Globus pallidus (tissue), 1 donor: ENCODE data around the gene HNRNPL.

Experiments
- DNase-seq: peaks from one replicate; pipeline ENCODE4 v3.0.0-alpha.2; 2015; ENCODE audit warnings: low spot score

HNRNPL gene

GRCh38 chr19:38845374-38846024, 4.3 kb downstream of the HNRNPL start:
- DNase-seq = no peak

- no peak for DNase-seq
These were observed 5.6 kb downstream of the HNRNPL start for GRCh38 chr19:38844093-38844686.

GRCh38 chr19:38843175-38843758, 6.5 kb downstream of the HNRNPL start:
- DNase-seq = no peak

GRCh38 chr19:38842439-38843174, 7.2 kb downstream of the HNRNPL start:
- DNase-seq = no peak

GRCh38 chr19:38841787-38842438, 7.9 kb downstream of the HNRNPL start:
- no peak for DNase-seq

GRCh38 chr19:38841180-38841766, 8.5 kb downstream of the HNRNPL start:
- DNase-seq = no peak

GRCh38 chr19:38840583-38840968, 9.2 kb downstream of the HNRNPL start:
- no peak for DNase-seq

GRCh38 chr19:38839816-38840582, 9.8 kb downstream of the HNRNPL start:
- no peak for DNase-seq

GRCh38 chr19:38838986-38839761, 10.6 kb downstream of the HNRNPL start:
- DNase-seq = no peak

- no peak for DNase-seq
These were observed 11.4 kb downstream of the HNRNPL start for GRCh38 chr19:38838208-38838985.

GRCh38 chr19:38837656-38838121, 12.1 kb downstream of the HNRNPL start:
- DNase-seq = no peak

GRCh38 chr19:38836983-38837626, 12.7 kb downstream of the HNRNPL start:
- no peak for DNase-seq

- DNase-seq = no peak
These were observed 13.4 kb downstream of the HNRNPL start for GRCh38 chr19:38836159-38836982.

- DNase-seq = no peak
These were observed 15.2 kb downstream of the HNRNPL start for GRCh38 chr19:38834590-38834989.

- no peak for DNase-seq
These were observed 15.7 kb downstream of the HNRNPL start for GRCh38 chr19:38834104-38834490.

- DNase-seq = no peak
These were observed 16.7 kb downstream of the HNRNPL start for GRCh38 chr19:38833092-38833425.

- DNase-seq = peak; percentile 45
These were observed 18.6 kb downstream of the HNRNPL start for GRCh38 chr19:38831142-38831605.
